HEK293 (cell line): ENCODE results near the gene RABAC1.
A peak's percentile ranks its signal among the peaks of the same experiment; 100 is the strongest.

Experiments
- CTCF ChIP-seq: fragments of 450-650 bp; formaldehyde crosslinking; IDR thresholded peaks from 2 replicates; pipeline ENCODE4 v1.5.1; 2016; ENCODE audit warnings: missing biosample characterization, missing genetic modification characterization
- HIC1 ChIP-seq: fragments of 450-650 bp; formaldehyde crosslinking; IDR thresholded peaks from 2 replicates; pipeline ENCODE4 v1.5.1; 2016; ENCODE audit warnings: missing biosample characterization, missing genetic modification characterization
- KLF1 ChIP-seq: fragments of 450-650 bp; formaldehyde crosslinking; IDR thresholded peaks from 2 replicates; pipeline ENCODE4 v1.5.1; 2016; ENCODE audit warnings: missing biosample characterization, missing genetic modification characterization
- PRDM1 ChIP-seq: fragments of 450-650 bp; formaldehyde crosslinking; IDR thresholded peaks from 2 replicates; pipeline ENCODE4; 2016; ENCODE audit warnings: missing biosample characterization, missing genetic modification characterization
- PRDM4 ChIP-seq: fragments of 450-650 bp; formaldehyde crosslinking; IDR thresholded peaks from 2 replicates; pipeline ENCODE4 v1.5.1; 2017; ENCODE audit warnings: missing biosample characterization, missing genetic modification characterization
- ZBTB10 ChIP-seq: fragments of 450-650 bp; formaldehyde crosslinking; IDR thresholded peaks from 2 replicates; pipeline ENCODE4 v1.5.1; 2016; ENCODE audit warnings: missing biosample characterization, missing genetic modification characterization
- ZBTB11 ChIP-seq: fragments of 450-650 bp; formaldehyde crosslinking; conservative IDR thresholded peaks from 2 replicates; pipeline ENCODE4 v1.5.1; 2016; ENCODE audit warnings: low read depth, missing biosample characterization, missing genetic modification characterization
- ZBTB44 ChIP-seq: fragments of 450-650 bp; IDR thresholded peaks from 2 replicates; pipeline ENCODE4 v1.5.1; 2018; ENCODE audit warnings: missing biosample characterization, mild to moderate bottlenecking, missing genetic modification characterization
- ZFHX2 ChIP-seq: fragments of 450-650 bp; formaldehyde crosslinking; conservative IDR thresholded peaks from 2 replicates; pipeline ENCODE4 v1.5.1; 2016; ENCODE audit warnings: missing biosample characterization, missing genetic modification characterization
- ZNF114 ChIP-seq: fragments of 450-650 bp; formaldehyde crosslinking; IDR thresholded peaks from 2 replicates; pipeline ENCODE4 v1.5.0; 2017; ENCODE audit warnings: missing biosample characterization, missing genetic modification characterization
- ZNF16 ChIP-seq: fragments of 450-650 bp; formaldehyde crosslinking; IDR thresholded peaks from 2 replicates; pipeline ENCODE4 v1.5.1; 2016; ENCODE audit warnings: low read depth, missing biosample characterization, missing genetic modification characterization
- ZNF221 ChIP-seq: fragments of 450-650 bp; formaldehyde crosslinking; IDR thresholded peaks from 2 replicates; pipeline ENCODE4 v1.5.1; 2017; ENCODE audit warnings: missing biosample characterization, missing genetic modification characterization, borderline replicate concordance
- ZNF792 ChIP-seq: fragments of 450-650 bp; formaldehyde crosslinking; IDR thresholded peaks from 2 replicates; pipeline ENCODE4 v1.5.1; 2016; ENCODE audit warnings: missing biosample characterization, missing genetic modification characterization

- TF ChIP-seq PRDM4 (no peak), CTCF (tag by site-specific recombination) (no peak), ZFHX2 (peak; percentile 88), HIC1 (tag by site-specific recombination) (no peak), ZBTB11 (no peak), PRDM1 (tag by site-specific recombination) (no peak), ZNF114 (tag by site-specific recombination) (no peak), ZNF792 (tag by site-specific recombination) (no peak), KLF1 (no peak), ZNF221 (tag by site-specific recombination) (no peak), ZNF16 (tag by site-specific recombination) (no peak), ZBTB44 (no peak), ZBTB10 (tag by site-specific recombination) (peak; percentile 48; the same call in 1 of the 2 replicates)
Observed at GRCh38 chr19:41915776-41916414, 43.2 kb downstream of the RABAC1 start.
